ENCODE results near the gene FBXO31.

GRCh38 chr16:87298857-87299465, 84.6 kb downstream of the FBXO31 start:
- TF ChIP-seq CTCF (IDR thresholded peaks at IDR 0.05 in 2 of 3, conservative IDR thresholded peaks at IDR 0.05 in 1 of 3; ENCODE audit: control insufficient read depth in 2 of 3, extremely low read depth in 1 of 3, insufficient read depth in 1 of 3, low read depth in 3 of 3, low read length in 3 of 3) (no peak), NFIC (IDR thresholded peaks at IDR 0.05; ENCODE audit: low read depth, low read length) (no peak), EZH2 (IDR thresholded peaks at IDR 0.05; ENCODE audit: borderline replicate concordance, control insufficient read depth, low read depth, low read length) (no peak), WRNIP1 (IDR thresholded peaks at IDR 0.05; ENCODE audit: borderline replicate concordance, low read depth, low read length) (no peak), POLR2A (IDR thresholded peaks at IDR 0.05; ENCODE audit: low read depth, low read length) (no peak), JUND (IDR thresholded peaks at IDR 0.05; ENCODE audit: low read depth, low read length) (no peak), SIN3A (IDR thresholded peaks at IDR 0.05; ENCODE audit: low read depth, low read length) (no peak)
